Smooth muscle cell (in vitro differentiated cells): ENCODE measurements around the gene VMA21. TPM values are rescaled to one million over a fixed set of nuclear protein-coding genes. Genes with fewer than 3 reads are reported as not detected.

Experiments
- DNase-seq: peaks from one replicate; lab custom pipeline; 2025; ENCODE audit not compliant: unreplicated experiment; lab: John Stamatoyannopoulos, UW
- H2AFZ ChIP-seq: fragments of 200-600 bp; sonication (generic); 2 replicates; pipeline ENCODE4 v1.6.0; 2016; ENCODE audit warnings: antibody characterized with exemption, low read depth, mild to moderate bottlenecking
- H3F3A ChIP-seq: fragments of 200-600 bp; sonication (generic); 2 replicates; pipeline ENCODE4 v1.6.0; 2017; ENCODE audit warnings: antibody characterized with exemption, low read depth
- H3K27ac ChIP-seq: fragments of 200-600 bp; sonication (generic); 2 replicates; pipeline ENCODE4 v1.5.1; 2016; ENCODE audit warnings: low read depth, mild to moderate bottlenecking
- H3K27me3 ChIP-seq: fragments of 200-600 bp; sonication (generic); 2 replicates; pipeline ENCODE4 v1.6.1; 2016; ENCODE audit warnings: low read depth, mild to moderate bottlenecking
- H3K36me3 ChIP-seq: fragments of 200-600 bp; sonication (generic); 2 replicates; pipeline ENCODE4 v1.5.1; 2016; ENCODE audit warnings: low read depth
- H3K4me1 ChIP-seq: fragments of 200-600 bp; sonication (generic); 2 replicates; pipeline ENCODE4 v1.5.1; 2016; ENCODE audit warnings: low read depth
- H3K4me2 ChIP-seq: fragments of 200-600 bp; sonication (generic); 2 replicates; pipeline ENCODE4 v1.6.0; 2016; ENCODE audit warnings: mild to moderate bottlenecking
- H3K4me3 ChIP-seq: fragments of 200-600 bp; sonication (generic); 2 replicates; pipeline ENCODE4 v1.5.1; 2016; ENCODE audit warnings: mild to moderate bottlenecking
- H3K79me2 ChIP-seq: fragments of 200-600 bp; sonication (generic); 2 replicates; pipeline ENCODE4 v1.6.0; 2016; ENCODE audit warnings: low read depth, mild to moderate bottlenecking
- H3K9ac ChIP-seq: fragments of 200-600 bp; sonication (generic); 2 replicates; pipeline ENCODE4 v1.6.0; 2016; ENCODE audit warnings: low read depth
- H3K9me3 ChIP-seq: fragments of 200-600 bp; sonication (generic); replicated peaks from 2 replicates; pipeline ENCODE4 v1.5.1; 2016; ENCODE audit warnings: low read depth
- H4K20me1 ChIP-seq: fragments of 200-600 bp; sonication (generic); 2 replicates; pipeline ENCODE4 v1.6.0; 2016; ENCODE audit warnings: low read depth
- WGBS: methylation state at CpG from one replicate; pipeline ENCODE4 v1.1.7; 2016; ENCODE audit warnings: low lambda C conversion rate; 5-methylcytosine and 5-hydroxymethylcytosine counted together
- polyA plus RNA-seq: library from polyadenylated mRNA; unstranded; fragments of >200 nt; fragmentation: Nextera tagmentation; extraction: Ambion mirVana; gene quantifications from 2 replicates; pipeline ENCODE4 v1.2.1, GENCODE V29; 2016
- total RNA-seq: library from RNA; depleted of rRNA; stranded (reverse); fragments of >200 nt; gene quantifications from 2 replicates; pipeline ENCODE4 v1.2.3, GENCODE V29; 2014
- TF ChIP-seq, protein P1 (sequence below): fragments of 200-600 bp; sonication (generic); IDR thresholded peaks from 2 replicates; pipeline ENCODE4 v1.5.1; 2017; ENCODE audit warnings: borderline replicate concordance, mild to moderate bottlenecking, antibody characterized with exemption; ENCODE audit not compliant: insufficient read depth, poor library complexity, severe bottlenecking

The VMA21 gene
- total and polyA plus RNA-seq, 2 experiments from 2014 or later = 19.9 to 31.9 TPM

DNA sequence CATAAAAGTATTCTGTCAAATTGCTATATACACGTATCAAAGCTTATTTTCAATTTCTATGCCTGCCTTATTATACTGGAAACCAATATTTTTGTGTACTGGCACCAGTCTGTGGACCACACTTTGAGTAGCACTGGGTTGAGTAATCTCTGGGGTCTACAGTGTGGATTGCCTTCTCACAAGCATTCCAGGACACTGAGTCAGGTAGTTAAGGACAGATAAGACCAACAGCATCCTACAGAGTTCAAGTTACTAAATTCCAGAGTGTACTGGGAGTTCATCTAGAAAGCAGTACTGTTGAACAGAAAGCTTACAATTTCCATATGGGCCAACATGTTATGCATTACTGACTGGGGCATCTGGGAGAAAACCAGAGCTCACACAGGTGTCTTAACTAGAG is 61.8 kb downstream of the VMA21 start:
- no peak overlapping the region for H2AFZ ChIP-seq
- H3K9ac ChIP-seq = no peak overlapping the region
- no peaks in the 10 kb centered on the region for H3K4me1 ChIP-seq
- H4K20me1 ChIP-seq = no peaks in the 10 kb centered on the region
- H3K4me2 ChIP-seq = no peak overlapping the region
- H3K9me3 ChIP-seq = no peaks in the 10 kb centered on the region
- DNase-seq = no peak
- WGBS = 48% methylated on average over 1 of the region's 1 CpG
- TF ChIP-seq, protein P1, sequence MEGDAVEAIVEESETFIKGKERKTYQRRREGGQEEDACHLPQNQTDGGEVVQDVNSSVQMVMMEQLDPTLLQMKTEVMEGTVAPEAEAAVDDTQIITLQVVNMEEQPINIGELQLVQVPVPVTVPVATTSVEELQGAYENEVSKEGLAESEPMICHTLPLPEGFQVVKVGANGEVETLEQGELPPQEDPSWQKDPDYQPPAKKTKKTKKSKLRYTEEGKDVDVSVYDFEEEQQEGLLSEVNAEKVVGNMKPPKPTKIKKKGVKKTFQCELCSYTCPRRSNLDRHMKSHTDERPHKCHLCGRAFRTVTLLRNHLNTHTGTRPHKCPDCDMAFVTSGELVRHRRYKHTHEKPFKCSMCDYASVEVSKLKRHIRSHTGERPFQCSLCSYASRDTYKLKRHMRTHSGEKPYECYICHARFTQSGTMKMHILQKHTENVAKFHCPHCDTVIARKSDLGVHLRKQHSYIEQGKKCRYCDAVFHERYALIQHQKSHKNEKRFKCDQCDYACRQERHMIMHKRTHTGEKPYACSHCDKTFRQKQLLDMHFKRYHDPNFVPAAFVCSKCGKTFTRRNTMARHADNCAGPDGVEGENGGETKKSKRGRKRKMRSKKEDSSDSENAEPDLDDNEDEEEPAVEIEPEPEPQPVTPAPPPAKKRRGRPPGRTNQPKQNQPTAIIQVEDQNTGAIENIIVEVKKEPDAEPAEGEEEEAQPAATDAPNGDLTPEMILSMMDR = no peak
- H3K79me2 ChIP-seq = no peaks in the 10 kb centered on the region
- no peak overlapping the region for H3K4me3 ChIP-seq
- H3K27ac ChIP-seq = no peak overlapping the region
- no peaks in the 10 kb centered on the region for H3F3A ChIP-seq
- H3K27me3 ChIP-seq = no peaks in the 10 kb centered on the region
- no peaks in the 10 kb centered on the region for H3K36me3 ChIP-seq

Other genes with a start within 250 kb of the VMA21 start
- 0.22 TPM in 1 of 2 replicates, not detected in the other for gene GPR50, start 220.6 kb upstream of the VMA21 start, total RNA-seq
- 0.13 and 0.35 TPM in 2 replicates for gene GPR50, start 220.6 kb upstream of the VMA21 start, polyA plus RNA-seq
- 0.09 TPM in 1 of 2 replicates, not detected in the other for gene PASD1, start 166.5 kb downstream of the VMA21 start, total RNA-seq
- 0.17 TPM in 1 of 2 replicates, not detected in the other for gene PASD1, start 166.5 kb downstream of the VMA21 start, polyA plus RNA-seq